VCaP (cell line): ENCODE measurements around the gene HSD17B13.

Experiments used
- H3K27ac ChIP-seq: fragments of 450-650 bp; 2 replicates; pipeline ENCODE4 v1.5.1; 2017
- CTCF ChIP-seq: fragments of 450-650 bp; conservative IDR thresholded peaks from 2 replicates; pipeline ENCODE4 v1.5.1; 2017; ENCODE audit warnings: mild to moderate bottlenecking, moderate library complexity

HSD17B13 gene

GRCh38 chr4:87313756-87314155, 8.9 kb downstream of the HSD17B13 start:
- H3K27ac ChIP-seq = no peak overlapping the region
- no peak for TF ChIP-seq CTCF

GRCh38 chr4:87311684-87312083, 11.0 kb downstream of the HSD17B13 start:
- no peak for TF ChIP-seq CTCF
- no peak overlapping the region for H3K27ac ChIP-seq

DNA sequence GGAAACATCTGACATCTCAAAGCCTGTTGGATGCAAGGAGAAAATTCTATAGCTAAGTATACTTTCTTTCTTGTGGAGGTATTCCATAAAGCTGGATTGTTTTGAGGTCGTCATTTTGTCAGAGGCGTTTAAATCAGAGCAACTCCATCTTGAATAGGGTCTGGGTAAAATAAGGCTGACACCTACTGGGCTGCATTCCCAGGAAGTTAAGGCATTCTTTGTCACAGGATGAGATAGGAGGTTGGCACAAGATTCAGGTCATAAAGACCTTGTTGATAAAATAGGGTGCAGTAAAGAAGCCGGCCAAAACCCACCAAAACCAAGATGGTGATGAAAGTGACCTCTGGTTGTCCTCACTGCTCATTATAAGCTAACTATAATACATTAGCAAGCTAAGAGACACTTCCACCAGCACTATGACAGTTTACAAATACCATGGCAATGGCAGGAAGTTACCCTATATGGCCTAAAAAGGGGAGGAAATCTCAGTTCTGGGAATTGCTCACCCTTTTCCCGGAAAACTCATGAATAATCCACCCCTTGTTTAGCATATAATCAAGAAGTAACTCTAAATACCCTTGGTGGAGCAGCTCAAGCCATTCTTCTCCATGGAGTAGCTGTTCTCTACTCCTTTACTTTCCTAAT, 11.9 kb downstream of the HSD17B13 start:
- no peak for TF ChIP-seq CTCF
- no peak overlapping the region for H3K27ac ChIP-seq

DNA sequence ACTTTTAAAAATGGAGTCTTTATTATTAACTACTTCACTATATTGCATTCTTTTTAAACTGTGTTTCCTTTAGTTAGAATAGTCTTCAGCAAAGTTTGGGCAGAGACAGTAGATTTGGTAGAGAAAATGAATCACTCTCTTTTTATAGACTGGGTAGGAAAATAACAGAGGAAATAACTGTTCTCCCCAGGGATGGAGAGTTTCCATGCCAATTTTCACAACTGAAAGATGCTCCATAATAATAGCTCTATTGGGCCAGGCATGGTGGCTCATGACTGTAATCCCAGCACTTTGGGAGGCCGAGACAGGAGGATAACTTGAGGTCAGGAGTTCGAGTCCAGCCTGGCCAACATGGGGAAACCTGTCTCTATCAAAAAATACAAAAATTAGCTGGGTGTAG, 13.1 kb downstream of the HSD17B13 start:
- no peak for TF ChIP-seq CTCF
- no peak overlapping the region for H3K27ac ChIP-seq

GRCh38 chr4:87306056-87306455, 16.6 kb downstream of the HSD17B13 start:
- peak overlapping the region; percentile 71 for H3K27ac ChIP-seq
- TF ChIP-seq CTCF = no peak

DNA sequence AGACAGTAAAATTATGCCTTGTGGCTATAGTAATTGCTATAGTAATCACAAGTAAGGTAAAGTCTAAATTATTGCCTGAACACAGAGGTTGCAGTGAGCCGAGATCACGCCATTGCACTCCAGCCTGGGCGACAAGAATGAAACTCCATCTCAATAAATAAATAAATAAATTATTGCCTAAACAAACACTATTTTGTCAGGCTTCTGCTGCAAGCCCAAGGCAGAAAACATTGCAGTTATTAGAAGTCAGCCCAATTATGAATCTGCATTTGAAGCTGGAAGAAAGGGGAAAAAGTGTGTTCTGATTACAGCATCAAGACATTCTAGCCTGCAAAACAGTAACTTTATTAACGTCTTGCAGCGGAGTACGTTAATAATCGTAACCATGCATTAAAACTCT, 17.1 kb downstream of the HSD17B13 start:
- TF ChIP-seq CTCF = no peak
- peak overlapping the region; percentile 71 for H3K27ac ChIP-seq

GRCh38 chr4:87304745-87305432, 17.8 kb downstream of the HSD17B13 start:
- no peak for TF ChIP-seq CTCF
- H3K27ac ChIP-seq = peak overlapping the region; percentile 71
